Renal pelvis (tissue), 4 donors: ENCODE measurements around the gene WDR91. TPM values are rescaled to one million over a fixed set of nuclear protein-coding genes. Genes with fewer than 3 reads are reported as not detected.
"Not testable (repeated sequence)": the region's sequence is repeated elsewhere in the genome, so short reads cannot be mapped to it uniquely, and the experiment has no call there.

ENCODE experiments used
- DNase-seq: peaks from one replicate; pipeline ENCODE4 v3.0.0-alpha.2; 2013
- polyA plus RNA-seq, 3 donors: library from polyadenylated mRNA; unstranded; fragments of 120-200 nt; gene quantifications; one replicate each; pipeline ENCODE4 v1.2.1, GENCODE V29; 2013; ENCODE audit not compliant: insufficient read length in 3 of 3

WDR91 gene
- polyA plus RNA-seq, 3 donors: 49.5 to 74.6 (median 70.0) TPM

GRCh38 chr7:135181929-135182678 lies 29.2 kb downstream of the WDR91 start:
- no peak for DNase-seq

- no peak for DNase-seq
These were observed 29.9 kb downstream of the WDR91 start for GRCh38 chr7:135181261-135181928.

GRCh38 chr7:135180122-135180521 lies 31.2 kb downstream of the WDR91 start:
- no peak for DNase-seq

- DNase-seq: no peak
These were observed 31.9 kb downstream of the WDR91 start for GRCh38 chr7:135179321-135179925.

GRCh38 chr7:135178364-135178763 lies 33.0 kb downstream of the WDR91 start:
- no peak for DNase-seq

- no peak for DNase-seq
These were observed 34.2 kb downstream of the WDR91 start for GRCh38 chr7:135177028-135177696.

GRCh38 chr7:135175931-135176330 lies 35.4 kb downstream of the WDR91 start:
- no peak for DNase-seq

- DNase-seq: no peak
These were observed 36.4 kb downstream of the WDR91 start for GRCh38 chr7:135174941-135175340.

- DNase-seq: not testable (repeated sequence)
These were observed 37.4 kb downstream of the WDR91 start for GRCh38 chr7:135173916-135174315.

- not testable (repeated sequence) for DNase-seq
These were observed 39.6 kb downstream of the WDR91 start for GRCh38 chr7:135171581-135172291.

GRCh38 chr7:135170998-135171481 lies 40.3 kb downstream of the WDR91 start:
- DNase-seq: not testable (repeated sequence)

GRCh38 chr7:135170274-135170997 lies 40.9 kb downstream of the WDR91 start, which contains the start of gene CYREN:
Gene CYREN (minus strand): TSS chr7:135170707. CDS start chr7:135168922, 1,785 bp downstream.
- peak; percentile 92 for DNase-seq

- DNase-seq: no peak
These were observed 41.4 kb downstream of the WDR91 start for GRCh38 chr7:135169964-135170273.

- DNase-seq: no peak
These were observed 42.0 kb downstream of the WDR91 start for GRCh38 chr7:135169141-135169963.

GRCh38 chr7:135168489-135169140 lies 42.7 kb downstream of the WDR91 start:
- no peak for DNase-seq

GRCh38 chr7:135168001-135168400 lies 43.3 kb downstream of the WDR91 start:
- DNase-seq: no peak

GRCh38 chr7:135167365-135167917 lies 43.9 kb downstream of the WDR91 start:
- no peak for DNase-seq

- no peak for DNase-seq
These were observed 44.9 kb downstream of the WDR91 start for GRCh38 chr7:135166338-135166990.

GRCh38 chr7:135165862-135166261 lies 45.5 kb downstream of the WDR91 start:
- no peak for DNase-seq
